Left cardiac atrium (tissue), 4 donors: ENCODE measurements around the gene SGSM2. TPM values are rescaled to one million over a fixed set of nuclear protein-coding genes. Genes with fewer than 3 reads are reported as not detected.
A peak's percentile ranks its signal among the peaks of the same experiment; 100 is the strongest.

ENCODE experiments used
- ATAC-seq, 2 donors: fragments of 200-7000 bp; cut with Tn5 transposase; one replicate each; pipeline ENCODE4 v1.9.1; 2020; ENCODE audit warnings: mild to moderate bottlenecking in 2 of 2, moderate library complexity in 2 of 2
- DNase-seq: peaks from one replicate; pipeline ENCODE4 v3.0.0-alpha.2; 2020
- intact Hi-C, 2 donors: fragments of 100-400 bp; cut with DNase I; formaldehyde crosslinking; loops; one replicate each; pipeline versions ENCODE4 v1.14.1 to v1.15.1; 2022 to 2023
- total RNA-seq, 2 donors: library from RNA; stranded (reverse); fragmentation: NEBNext Ultra II Directional; extraction: Animal tissue kit (Norgen Biotek cat#: 25700); gene quantifications; one replicate each; pipeline ENCODE4 v1.2.1, GENCODE V29; 2021
- donor health status: DM: no; HTN: yes; CAD: no.
- donor health status: DM: no; HTN: yes; CAD: no; lungs with severe emphysema.
- donor health status: DM: yes; HTN: yes; CAD: no.
- donor health status: Dilated cardiomyopathy.

Gene SGSM2
- total RNA-seq, 2 donors from 2014 or later, result 30.7 to 35.5 TPM

GRCh38 chr17:2335726-2336214 lies 1.5 kb upstream of the SGSM2 start:
- peak; percentile 33 for DNase-seq
- intact Hi-C loops, result no loop called here
- no peak for ATAC-seq

GRCh38 chr17:2336215-2336851 lies 968 bp upstream of the SGSM2 start, which contains the start of gene TSR1:
Gene TSR1 (minus strand): TSS chr17:2336457. CDS start chr17:2336427, 30 bp downstream.
- ATAC-seq (peak; percentile 94 to 96), DNase-seq (peak; percentile 94)
- intact Hi-C loops, result no loop called here

GRCh38 chr17:2337544-2338314 lies 428 bp downstream of the SGSM2 start:
- DNase-seq (peak; percentile 75), ATAC-seq (peak; percentile 54 to 68)
- intact Hi-C loops, result no loop called here

- no peak for ATAC-seq
- DNase-seq, result no peak
- intact Hi-C loops, result no loop called here
These were observed 985 bp downstream of the SGSM2 start for GRCh38 chr17:2338315-2338657.

GRCh38 chr17:2343421-2343820 lies 6.1 kb downstream of the SGSM2 start:
- intact Hi-C loops, result no loop called here
- ATAC-seq (no peak), DNase-seq (no peak)

GRCh38 chr17:2344528-2344927 lies 7.2 kb downstream of the SGSM2 start:
- intact Hi-C loops, result no loop called here
- DNase-seq, result no peak
- no peak for ATAC-seq

- no peak for ATAC-seq
These were observed 9.2 kb downstream of the SGSM2 start for GRCh38 chr17:2346475-2346874.

GRCh38 chr17:2347805-2348685 lies 10.7 kb downstream of the SGSM2 start:
- DNase-seq, result no peak
- peak; percentile 65 to 75 for ATAC-seq
- intact Hi-C loops, result no loop called here

More at GRCh38 chr17:2346475-2346874, 9.2 kb downstream of the SGSM2 start:
- intact Hi-C loops, result no loop called here
- no peak for DNase-seq

- ATAC-seq, result no peak
- intact Hi-C loops, result no loop called here
- DNase-seq, result no peak
These were observed 14.0 kb downstream of the SGSM2 start for GRCh38 chr17:2351269-2351668.

GRCh38 chr17:2354311-2354710 lies 17.0 kb downstream of the SGSM2 start:
- ATAC-seq (no peak), DNase-seq (no peak)
- intact Hi-C loops, result no loop called here

GRCh38 chr17:2357237-2357636 lies 19.9 kb downstream of the SGSM2 start:
- intact Hi-C loops, result no loop called here
- ATAC-seq (no peak), DNase-seq (no peak)

GRCh38 chr17:2357931-2358434 lies 20.7 kb downstream of the SGSM2 start:
- intact Hi-C loops, result no loop called here
- ATAC-seq (no peak), DNase-seq (no peak)

GRCh38 chr17:2361010-2361760 lies 23.9 kb downstream of the SGSM2 start:
- DNase-seq (no peak), ATAC-seq (no peak)
- intact Hi-C loops, result loop anchor here in 1 of 2 donors (10.0 kb wide), 1 partner anchor 54 kb away; no protein-coding TSS in a partner anchor

GRCh38 chr17:2362016-2362415 lies 24.7 kb downstream of the SGSM2 start:
- ATAC-seq (no peak), DNase-seq (no peak)
- intact Hi-C loops, result loop anchor here in 1 of 2 donors (10.0 kb wide), 1 partner anchor 53 kb away; no protein-coding TSS in a partner anchor

GRCh38 chr17:2362416-2362815 lies 25.1 kb downstream of the SGSM2 start:
- DNase-seq (no peak), ATAC-seq (no peak)
- intact Hi-C loops, result loop anchor here in 1 of 2 donors (10.0 kb wide), 1 partner anchor 52 kb away; no protein-coding TSS in a partner anchor

GRCh38 chr17:2362881-2363280 lies 25.6 kb downstream of the SGSM2 start:
- DNase-seq, result no peak
- intact Hi-C loops, result loop anchor here in 1 of 2 donors (10.0 kb wide), 1 partner anchor 52 kb away; no protein-coding TSS in a partner anchor

GRCh38 chr17:2363318-2363717 lies 26.0 kb downstream of the SGSM2 start:
- intact Hi-C loops, result loop anchor here in 1 of 2 donors (10.0 kb wide), 1 partner anchor 51 kb away; no protein-coding TSS in a partner anchor

More at GRCh38 chr17:2362881-2363280, 25.6 kb downstream of the SGSM2 start:
- no peak for ATAC-seq

More at GRCh38 chr17:2363318-2363717, 26.0 kb downstream of the SGSM2 start:
- DNase-seq (no peak), ATAC-seq (no peak)
